Activated T-cell treated with anti-CD3 and anti-CD28 coated beads for 24 hours (primary cell): ENCODE measurements around the gene NEIL3.

Experiments
- DNase-seq: peaks from one replicate; pipeline ENCODE4 v3.0.0-alpha.2; 2020; ENCODE audit warnings: low read depth

Gene NEIL3, protein sequence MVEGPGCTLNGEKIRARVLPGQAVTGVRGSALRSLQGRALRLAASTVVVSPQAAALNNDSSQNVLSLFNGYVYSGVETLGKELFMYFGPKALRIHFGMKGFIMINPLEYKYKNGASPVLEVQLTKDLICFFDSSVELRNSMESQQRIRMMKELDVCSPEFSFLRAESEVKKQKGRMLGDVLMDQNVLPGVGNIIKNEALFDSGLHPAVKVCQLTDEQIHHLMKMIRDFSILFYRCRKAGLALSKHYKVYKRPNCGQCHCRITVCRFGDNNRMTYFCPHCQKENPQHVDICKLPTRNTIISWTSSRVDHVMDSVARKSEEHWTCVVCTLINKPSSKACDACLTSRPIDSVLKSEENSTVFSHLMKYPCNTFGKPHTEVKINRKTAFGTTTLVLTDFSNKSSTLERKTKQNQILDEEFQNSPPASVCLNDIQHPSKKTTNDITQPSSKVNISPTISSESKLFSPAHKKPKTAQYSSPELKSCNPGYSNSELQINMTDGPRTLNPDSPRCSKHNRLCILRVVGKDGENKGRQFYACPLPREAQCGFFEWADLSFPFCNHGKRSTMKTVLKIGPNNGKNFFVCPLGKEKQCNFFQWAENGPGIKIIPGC

GRCh38 chr4:177309522-177310371, at the start of gene NEIL3:
Gene NEIL3, plus strand, starts transcription at chr4:177309874. Its CDS starts 80 bp downstream, at chr4:177309954.
- DNase-seq: peak; percentile 92

GRCh38 chr4:177263818-177264217, 45.9 kb upstream of the NEIL3 start:
- no peak for DNase-seq

DNA sequence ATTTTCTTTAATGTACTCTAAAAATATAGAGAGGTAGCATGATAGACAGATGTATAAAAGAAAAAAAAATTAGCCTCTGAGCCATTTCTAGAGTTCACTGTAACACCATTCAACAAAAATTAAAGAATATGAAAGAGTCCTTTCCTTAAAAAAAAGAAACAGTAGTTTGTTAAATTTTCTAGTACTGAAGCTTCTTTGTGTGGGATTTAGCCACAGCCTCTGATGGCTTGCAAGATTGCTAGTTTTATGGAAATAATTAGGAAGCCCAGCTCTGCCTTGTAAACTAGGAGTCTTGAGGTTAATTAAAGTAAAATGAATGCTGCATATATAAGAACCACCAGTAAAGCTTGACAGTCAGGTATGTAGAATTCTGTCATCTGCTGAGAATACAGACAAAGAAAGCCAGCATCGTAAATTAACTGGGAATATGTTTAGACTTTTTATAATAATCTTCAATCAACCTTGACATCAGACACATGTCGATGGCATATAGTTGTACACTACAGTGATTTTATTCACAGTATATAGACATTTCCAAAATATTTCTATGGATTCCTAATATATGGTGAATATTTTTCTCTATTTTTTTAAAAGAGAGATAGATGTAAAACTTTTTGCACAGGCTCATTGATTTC, 44.8 kb upstream of the NEIL3 start:
- DNase-seq: no peak

- DNase-seq: no peak
These were observed 43.9 kb upstream of the NEIL3 start for GRCh38 chr4:177265729-177266128.

GRCh38 chr4:177266506-177266905, 43.2 kb upstream of the NEIL3 start:
- no peak for DNase-seq

DNA sequence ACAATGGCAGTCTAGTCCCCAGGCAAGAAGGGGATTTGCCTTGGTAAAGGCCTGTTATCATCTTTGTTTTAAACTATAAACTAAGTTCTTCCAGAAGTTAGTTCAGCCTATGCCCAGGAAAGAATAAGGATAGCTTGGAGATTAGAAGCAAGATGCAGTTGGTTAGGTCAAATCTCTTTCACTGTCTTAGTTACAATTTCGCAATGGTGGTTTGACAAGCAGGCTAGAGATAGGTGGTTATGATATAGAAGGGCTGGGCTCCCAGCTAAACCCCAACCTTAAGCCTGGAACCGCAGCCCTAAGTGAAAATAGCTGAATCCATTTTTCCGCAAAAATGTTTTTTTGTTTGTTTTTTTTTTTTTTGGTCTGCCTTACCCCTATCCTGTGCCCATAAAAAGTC, 41.8 kb upstream of the NEIL3 start:
- DNase-seq: no peak

DNA sequence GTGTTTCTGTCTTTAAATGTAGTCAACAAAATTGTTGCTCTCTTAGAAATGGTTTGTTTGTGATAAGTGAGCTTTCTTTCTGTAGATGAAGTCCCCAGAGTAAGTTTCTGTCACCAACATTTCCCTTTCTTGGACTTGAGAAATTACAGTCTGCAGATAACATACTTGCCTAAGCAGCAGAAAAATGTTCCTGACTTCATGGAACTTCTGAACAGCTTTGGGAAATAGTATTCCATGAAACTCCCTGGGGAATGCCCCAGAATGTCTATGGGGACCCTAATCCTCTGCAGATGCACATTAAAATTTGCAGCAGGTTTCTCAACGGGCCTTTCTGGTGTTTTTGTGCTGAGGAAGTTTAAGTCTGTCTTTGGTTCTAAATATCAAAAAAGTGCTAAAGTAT, 38.6 kb upstream of the NEIL3 start:
- no peak for DNase-seq

GRCh38 chr4:177271915-177272766, 37.5 kb upstream of the NEIL3 start:
- no peak for DNase-seq

DNA sequence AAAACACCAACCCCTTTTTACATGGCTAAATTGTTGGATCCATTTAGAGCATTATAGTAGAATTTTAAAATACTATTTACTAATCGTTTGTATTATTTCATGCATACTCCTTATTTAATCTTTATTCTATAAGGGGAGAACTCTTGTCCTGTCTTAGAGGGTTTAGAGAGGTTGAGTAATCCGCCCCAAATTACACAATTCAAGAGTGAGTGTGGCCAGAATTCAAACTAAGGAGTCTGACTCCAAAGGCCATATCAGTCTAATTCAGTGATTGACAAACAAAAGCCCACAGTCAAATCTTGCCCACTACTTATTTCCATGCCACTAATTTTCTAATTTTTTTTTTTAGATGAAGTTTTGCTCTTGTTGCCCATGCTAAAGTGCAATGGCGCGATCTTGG, 33.7 kb upstream of the NEIL3 start:
- DNase-seq: no peak

- no peak for DNase-seq
These were observed 28.2 kb upstream of the NEIL3 start for GRCh38 chr4:177281351-177281909.

DNA sequence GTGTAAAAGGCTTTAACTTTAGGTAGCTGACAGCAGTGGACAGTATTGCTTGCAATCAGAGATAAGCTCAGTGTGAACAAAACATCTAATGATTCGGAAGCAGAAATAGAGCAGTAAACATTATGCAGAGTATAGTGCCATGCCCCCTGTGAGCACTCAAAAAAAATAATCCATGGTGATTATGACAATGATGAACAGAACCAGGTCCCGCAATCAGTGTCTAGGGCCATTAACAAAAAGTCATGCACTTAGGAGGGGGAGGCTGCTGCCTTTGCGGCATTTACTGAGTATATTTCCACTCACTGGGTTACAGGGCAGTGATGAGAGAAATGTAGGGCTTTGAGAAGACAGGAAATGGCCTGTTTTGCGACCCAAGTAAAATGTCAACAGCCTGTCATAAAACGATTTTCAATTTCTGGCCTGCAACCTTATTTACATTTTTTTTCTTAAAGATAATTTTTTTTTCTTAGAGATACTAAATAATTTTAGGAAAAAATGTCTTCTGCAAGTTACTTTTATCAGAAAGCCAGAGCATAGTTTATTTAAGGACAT, 27.3 kb upstream of the NEIL3 start:
- DNase-seq: no peak

DNA sequence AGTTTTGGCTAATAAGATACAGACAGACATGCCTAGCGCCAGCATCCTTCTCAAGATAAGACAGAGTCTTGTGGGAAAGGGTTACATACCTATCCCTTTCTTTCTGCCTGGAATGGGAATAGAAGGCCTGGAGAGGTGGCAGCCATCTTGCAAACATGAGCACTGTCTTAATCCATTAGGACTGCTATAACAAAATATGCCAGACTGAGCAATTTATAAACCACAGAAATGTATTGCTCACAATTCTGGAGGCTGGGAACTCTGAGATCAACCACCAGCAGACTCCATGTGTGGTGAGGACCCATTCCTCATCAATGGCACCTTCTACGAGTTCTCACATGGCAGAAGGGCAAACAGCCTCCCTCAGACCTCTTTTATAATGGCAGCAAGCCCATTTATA, 26.5 kb upstream of the NEIL3 start:
- no peak for DNase-seq

DNA sequence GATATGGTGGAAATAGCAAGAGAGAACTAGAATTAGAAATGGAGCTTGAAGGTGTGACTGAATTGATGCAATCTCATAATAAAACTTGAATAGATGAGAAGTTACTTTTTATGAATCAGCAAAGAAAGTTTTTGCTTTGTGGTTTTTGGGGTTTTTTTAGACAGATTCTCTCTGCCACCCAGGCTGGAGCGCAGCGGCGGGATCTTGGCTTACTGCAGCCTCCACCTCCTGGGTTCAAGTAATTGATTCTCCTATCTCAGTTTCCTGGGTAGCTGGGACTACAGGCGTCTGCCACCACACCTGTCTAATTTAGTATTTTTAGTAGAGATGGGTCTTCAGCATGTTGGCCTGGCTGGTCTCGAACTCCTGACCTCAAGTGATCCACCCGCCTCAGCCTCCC, 23.7 kb upstream of the NEIL3 start:
- DNase-seq: no peak

DNA sequence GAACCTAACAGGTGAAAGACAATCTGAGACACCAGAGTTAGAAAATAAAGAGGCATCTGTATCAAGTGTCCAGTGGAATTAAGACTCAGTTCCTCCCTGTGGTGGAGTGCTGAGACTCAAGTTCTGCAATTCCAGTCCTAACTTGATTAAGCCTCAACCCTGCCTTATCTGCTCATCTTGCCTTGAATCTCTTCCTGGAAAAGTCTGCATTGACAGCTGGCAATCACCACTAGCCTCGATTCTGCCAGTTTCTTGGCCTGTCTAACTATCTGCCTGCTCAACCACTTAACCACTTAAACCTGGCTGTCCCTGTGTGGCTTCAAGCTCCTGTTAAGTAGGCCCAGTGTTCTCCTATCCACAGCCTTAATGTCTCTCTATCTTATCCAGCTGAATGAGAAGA, 22.4 kb upstream of the NEIL3 start:
- no peak for DNase-seq

- DNase-seq: no peak
These were observed 21.3 kb upstream of the NEIL3 start for GRCh38 chr4:177288335-177288734.

DNA sequence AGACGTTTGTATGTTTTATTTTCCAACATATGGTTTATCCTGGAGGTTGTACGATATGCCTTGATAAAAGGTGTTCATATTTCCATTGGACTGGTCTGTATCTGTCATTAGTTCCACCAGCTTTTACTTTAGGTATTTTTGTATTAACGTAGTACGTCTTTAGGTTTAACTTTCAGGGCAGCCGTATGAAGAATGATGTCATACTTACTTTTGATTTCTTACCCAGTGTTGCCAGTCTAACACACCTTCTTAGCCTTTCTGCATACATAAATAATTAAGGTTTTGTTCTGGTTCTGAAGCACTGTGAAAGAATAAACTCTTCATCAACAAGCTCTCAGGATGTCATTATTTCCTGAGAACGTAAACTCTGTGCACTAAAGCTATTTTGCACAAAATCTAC, 18.9 kb upstream of the NEIL3 start:
- DNase-seq: no peak

DNA sequence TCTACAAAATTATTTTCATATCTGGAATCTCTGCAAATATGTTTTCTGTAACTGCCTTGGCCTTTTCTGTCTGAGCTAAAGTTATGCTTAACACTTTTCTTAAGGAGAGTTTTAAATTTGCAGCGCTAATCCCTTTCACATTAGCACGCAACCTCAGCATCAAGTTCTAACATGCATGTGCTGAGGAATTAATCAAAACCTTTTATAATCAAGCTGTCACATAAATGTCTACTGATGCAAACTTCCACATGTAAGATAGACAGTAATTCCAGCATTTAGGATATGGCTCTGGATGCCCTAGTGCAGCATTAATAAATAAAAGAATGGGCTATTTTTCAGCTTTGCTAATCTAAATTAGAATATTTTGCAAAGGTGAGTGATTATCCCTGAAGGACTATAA, 17.5 kb upstream of the NEIL3 start:
- DNase-seq: no peak

- no peak for DNase-seq
These were observed 16.3 kb upstream of the NEIL3 start for GRCh38 chr4:177293208-177294033.

DNA sequence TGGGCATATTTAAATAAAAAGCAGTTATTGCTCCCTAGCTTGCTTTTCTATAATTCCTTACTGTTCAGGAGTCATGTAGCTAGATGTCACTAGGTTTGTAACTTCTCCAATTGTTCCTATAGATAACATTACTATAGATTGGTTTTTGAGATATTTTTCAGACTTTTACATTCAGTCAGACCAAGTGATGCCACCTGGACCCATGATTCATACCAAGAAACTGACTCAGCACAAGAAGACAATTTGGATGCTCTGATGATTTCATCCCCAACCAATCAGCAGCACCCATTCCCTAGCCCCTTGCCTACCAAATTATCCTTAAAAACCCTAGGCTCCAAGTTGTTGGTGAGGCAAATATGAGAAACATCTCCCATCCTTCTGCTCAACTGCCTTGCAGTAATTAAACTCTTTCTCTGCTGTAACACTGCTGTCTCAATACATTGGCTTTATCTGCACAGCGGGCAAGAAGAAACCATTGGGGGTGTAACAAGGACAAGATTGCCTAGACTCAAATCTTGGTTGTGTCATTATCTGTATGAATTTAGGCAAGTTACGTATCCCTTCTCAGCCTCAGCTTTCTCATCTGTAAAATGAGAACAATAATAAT, 11.8 kb upstream of the NEIL3 start:
- DNase-seq: no peak
